NCI-H1417 treated with DMSO at 0.1 percent for 48 hours (cell line): ENCODE data around the gene CRIM1.

ENCODE experiments used
- DNase-seq: peaks from one replicate; lab custom pipeline; 2025; lab: John Stamatoyannopoulos, UW

Gene CRIM1

GRCh38 chr2:36455788-36456187 lies 100.2 kb downstream of the CRIM1 start:
- no peak for DNase-seq

DNA sequence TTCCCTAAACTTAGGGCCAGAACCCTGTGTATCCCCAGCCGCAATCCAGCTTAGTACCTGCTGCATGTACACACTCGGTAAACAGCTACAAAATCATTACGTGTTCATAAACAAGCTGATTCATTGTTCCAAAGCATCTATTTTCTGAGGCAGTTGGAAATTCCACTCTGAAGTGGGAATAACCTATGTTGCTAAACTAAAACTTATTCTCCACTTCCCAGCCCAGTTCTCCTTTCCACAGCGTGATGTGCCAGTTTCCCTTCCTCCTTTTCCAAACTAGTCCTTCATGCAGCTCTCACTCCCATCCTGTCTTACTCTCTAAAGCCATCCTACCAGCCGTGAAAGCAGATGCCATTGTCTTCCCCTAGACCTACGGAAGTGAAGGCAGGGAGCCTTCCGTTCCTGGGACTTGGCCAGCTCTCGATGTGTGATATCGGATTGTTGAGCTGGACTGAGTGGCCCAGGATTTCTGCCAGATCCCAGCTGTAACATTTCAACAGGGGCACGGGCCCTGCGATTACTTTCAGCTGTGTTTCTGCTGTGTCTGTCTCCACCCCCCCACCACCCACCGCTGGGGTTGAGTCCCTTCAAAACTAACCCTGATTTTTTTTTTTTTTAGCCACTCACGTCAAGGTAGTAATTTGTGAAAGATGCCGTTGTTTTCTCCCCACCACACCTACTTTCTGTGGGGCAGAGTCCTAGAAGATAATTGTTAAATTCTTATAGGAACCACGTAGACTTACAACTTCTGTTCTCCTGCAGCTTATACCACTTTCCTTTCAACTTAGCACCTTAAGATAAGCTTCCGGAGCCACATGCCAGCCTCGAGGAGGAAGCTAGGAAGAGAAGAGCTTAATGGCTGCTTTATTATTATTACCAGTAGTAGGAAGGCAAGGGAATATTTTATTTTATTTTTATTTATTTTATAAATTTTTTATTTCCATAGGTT lies 100.9 kb downstream of the CRIM1 start:
- no peak for DNase-seq

- DNase-seq, result no peak
These were observed 102.5 kb downstream of the CRIM1 start for GRCh38 chr2:36458106-36458505.

DNA sequence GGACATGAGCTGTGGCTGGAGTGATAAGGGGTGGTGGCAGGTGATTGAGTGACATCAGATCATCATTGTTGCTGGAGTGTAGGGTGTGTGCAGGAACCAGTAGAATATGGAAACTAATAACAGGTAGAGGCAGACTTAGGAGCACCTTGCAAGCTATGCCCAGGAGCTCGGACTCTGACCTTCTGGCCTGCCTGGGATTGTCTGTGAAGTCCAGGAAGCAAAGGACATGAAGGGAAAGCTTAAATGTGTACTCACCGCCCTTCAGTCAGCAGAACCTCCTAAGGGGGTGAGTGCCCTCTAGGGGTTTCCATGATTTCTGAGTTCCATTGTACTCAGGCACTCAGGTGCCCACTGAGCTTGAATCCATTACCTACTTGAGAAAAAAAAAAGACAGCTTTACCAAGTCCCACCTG lies 104.2 kb downstream of the CRIM1 start:
- peak; percentile 17 for DNase-seq

- no peak for DNase-seq
These were observed 105.6 kb downstream of the CRIM1 start for GRCh38 chr2:36461039-36461681.

DNA sequence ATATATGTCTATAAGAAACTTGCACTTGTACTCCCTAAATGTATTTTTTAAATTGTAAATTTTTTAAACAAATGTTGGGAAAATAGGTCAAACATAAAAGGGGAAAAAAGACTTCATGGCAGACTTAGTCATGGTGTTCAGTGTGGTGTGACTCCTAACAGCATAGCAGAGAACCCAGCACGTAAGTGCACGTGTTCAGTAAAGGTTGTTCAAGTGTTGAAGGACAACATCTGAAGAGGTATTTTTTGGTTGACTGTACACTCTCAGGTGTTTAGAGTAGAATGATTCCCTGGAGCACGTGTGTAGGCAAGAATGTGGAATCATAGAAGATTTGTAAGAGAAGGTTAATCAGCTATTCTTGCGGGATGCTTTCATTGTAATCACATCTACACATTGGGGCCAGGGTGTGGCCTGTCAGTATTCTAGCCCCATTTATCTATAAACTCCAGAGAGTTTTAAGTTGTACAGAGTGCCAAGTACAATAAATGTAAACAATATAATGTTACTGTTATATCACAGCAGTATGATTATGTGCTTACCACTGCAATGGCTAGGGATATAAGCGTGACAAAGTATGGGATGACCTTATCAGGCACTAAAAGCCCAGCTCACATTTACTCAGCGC lies 106.8 kb downstream of the CRIM1 start:
- no peak for DNase-seq

- DNase-seq, result no peak
These were observed 107.8 kb downstream of the CRIM1 start for GRCh38 chr2:36463365-36463764.

- no peak for DNase-seq
These were observed 108.6 kb downstream of the CRIM1 start for GRCh38 chr2:36464006-36464721.

DNA sequence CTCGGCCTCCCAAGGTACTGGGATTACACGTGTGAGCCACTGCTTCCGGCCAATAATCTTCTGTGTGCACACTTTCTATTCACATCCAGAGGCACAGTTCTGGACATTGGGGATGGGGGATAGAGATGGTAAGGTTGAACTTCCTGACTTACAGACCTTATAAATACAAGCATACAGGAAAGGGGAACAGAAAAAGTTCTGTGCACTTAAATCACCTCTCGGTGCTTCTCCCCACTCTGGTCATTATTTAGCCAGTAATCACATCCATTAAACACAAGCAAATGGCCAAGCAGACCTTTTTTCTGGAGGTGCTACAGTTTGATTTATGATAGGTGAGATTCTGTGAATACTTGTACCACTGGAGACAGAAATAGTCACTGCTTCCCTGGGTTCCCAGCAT lies 110.6 kb downstream of the CRIM1 start:
- no peak for DNase-seq

GRCh38 chr2:36468463-36469105 lies 113.0 kb downstream of the CRIM1 start:
- no peak for DNase-seq

DNA sequence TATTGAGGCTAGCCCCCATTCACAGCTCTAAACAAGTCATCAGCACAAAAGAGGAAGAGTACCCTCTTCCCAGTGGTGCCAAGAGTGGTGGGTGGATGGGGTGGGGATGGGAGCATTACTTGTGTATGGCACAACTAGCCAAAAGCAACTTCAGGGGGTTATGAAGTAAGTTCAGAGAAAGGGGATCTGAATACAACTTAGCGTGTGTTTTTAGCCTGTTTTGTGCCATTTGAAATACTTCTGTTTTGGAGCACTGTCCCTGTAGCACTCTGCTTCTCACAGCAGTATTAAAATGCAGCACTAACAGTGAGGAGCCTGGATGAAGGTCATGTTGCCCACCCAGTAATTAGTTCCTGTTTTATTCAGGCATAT lies 113.5 kb downstream of the CRIM1 start:
- no peak for DNase-seq

- no peak for DNase-seq
These were observed 114.1 kb downstream of the CRIM1 start for GRCh38 chr2:36469710-36470109.

GRCh38 chr2:36473230-36473629 lies 117.7 kb downstream of the CRIM1 start:
- no peak for DNase-seq

DNA sequence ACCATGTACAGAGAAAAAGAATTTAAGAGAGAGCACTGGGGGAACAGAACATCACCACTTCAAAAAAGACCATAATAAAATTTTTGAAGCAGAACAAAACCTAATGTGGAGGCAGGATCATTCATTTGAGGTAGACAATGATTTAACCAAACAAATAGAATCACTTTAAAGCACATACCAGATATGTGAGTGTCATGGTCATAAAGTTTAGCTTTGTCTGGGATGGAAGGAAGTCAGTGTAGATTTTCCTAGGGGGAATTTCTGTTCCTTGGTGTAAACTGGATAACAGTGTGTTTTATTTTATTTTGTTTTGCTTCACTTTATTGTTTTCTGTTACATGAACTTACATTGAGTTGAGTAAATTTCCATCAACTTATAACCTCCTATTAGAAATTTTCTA lies 120.8 kb downstream of the CRIM1 start:
- DNase-seq, result no peak

DNA sequence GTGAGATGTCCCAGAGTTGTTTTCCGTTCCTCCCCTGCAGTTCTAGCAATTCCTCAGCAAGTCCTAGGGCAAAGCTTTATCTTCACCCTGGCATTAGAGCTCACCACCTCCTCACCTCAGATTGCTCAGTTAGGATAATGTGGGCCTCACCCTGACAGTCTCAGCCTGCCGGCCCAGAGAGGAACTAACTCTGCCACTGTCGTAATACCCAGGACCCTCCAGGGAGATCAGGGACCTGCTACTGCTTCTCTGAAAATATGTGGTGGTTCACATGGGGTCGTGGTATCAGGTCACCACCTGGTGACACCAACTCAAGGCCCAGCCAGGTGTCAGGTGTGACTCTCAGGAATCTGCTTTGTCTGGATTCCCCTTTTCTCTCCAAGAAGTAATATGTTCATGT lies 121.7 kb downstream of the CRIM1 start:
- no peak for DNase-seq

DNA sequence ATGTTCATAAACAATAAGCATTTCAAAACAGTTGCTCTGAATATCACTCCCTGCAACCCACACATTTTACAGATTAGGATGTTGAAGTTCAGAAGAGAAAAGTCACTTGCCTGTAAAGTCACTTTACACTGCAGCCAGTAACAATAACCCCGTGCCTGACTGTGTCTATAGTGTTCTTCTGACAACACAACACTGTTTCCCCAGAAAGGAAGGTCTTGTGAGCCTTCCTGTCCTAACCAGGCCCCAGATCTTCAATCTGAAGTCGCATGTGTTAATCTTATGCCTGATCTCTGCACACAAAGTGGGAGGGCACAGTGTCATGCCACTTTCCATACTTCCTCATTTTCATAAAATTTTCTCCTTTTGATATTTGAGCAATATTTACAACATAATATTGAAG lies 122.2 kb downstream of the CRIM1 start:
- no peak for DNase-seq

DNA sequence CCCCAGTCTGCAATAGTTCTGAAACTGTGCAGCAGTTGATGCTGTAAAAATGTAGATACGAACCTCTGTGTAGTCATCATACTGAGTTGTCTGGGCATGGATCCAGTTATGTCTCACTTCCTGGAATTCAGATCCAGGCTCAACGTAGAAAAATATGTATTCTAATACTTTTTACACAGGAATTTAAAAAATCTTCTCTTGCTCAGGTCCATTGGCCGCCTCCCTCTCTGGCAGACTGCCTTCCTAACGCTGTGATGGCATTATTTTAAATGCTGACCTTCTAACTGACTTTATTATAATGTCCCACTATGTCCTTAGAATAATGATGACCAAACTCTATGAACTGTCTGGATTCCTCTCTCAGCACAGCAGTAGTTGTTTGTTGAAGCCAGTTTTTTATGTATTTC lies 122.8 kb downstream of the CRIM1 start:
- no peak for DNase-seq

DNA sequence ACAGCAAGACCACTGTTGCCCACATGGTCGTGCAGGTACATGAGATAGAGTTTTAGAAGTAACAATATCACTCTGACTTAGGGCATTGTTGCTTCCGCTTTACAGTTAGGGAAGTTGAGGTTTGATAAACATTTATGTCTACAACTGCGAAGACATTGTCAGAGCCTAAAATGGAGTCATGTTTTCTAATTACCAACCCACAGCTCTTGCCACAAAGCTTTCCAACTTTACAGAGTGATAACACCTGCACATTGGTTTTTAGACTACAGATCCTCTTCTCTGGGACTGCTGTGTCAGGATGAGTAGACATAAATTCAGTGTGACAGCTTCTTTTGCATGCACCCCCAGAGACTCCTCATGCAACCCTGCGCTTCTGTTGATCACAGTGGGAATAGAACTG lies 123.4 kb downstream of the CRIM1 start:
- no peak for DNase-seq

DNA sequence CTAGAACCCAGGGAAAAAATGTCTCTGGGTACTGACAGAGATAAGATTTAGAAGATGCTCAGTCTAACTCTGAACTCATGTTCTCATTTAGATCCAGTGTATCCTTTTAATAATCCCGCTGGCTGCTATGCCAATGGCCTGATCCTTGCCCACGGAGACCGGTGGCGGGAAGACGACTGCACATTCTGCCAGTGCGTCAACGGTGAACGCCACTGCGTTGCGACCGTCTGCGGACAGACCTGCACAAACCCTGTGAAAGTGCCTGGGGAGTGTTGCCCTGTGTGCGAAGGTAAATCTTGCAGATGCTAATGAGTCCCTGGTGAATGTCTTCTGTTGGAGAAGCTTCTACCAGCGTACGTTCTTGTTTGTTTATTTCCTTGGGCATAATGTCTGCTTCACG lies 123.8 kb downstream of the CRIM1 start:
- DNase-seq, result no peak

- DNase-seq, result no peak
These were observed 124.5 kb downstream of the CRIM1 start for GRCh38 chr2:36480028-36480427.

DNA sequence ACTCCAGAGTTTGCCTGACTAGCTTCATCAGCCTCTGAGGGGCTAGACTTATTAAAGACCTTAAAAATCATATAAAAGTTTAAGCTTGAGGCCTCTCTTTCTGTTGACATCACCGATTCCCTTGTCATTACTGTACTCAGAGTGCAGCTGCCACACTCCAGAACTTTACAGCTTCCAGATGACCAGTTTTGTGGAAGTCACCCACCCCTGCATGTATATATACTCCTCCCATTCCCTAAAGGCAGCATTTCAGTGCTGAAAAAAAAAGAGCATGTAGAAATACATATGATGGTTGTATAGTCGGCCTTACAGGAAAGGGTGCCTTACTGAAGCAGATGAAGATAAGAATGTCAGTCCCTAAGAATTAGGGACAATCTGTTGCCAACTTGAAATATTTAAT lies 125.1 kb downstream of the CRIM1 start:
- DNase-seq, result no peak

DNA sequence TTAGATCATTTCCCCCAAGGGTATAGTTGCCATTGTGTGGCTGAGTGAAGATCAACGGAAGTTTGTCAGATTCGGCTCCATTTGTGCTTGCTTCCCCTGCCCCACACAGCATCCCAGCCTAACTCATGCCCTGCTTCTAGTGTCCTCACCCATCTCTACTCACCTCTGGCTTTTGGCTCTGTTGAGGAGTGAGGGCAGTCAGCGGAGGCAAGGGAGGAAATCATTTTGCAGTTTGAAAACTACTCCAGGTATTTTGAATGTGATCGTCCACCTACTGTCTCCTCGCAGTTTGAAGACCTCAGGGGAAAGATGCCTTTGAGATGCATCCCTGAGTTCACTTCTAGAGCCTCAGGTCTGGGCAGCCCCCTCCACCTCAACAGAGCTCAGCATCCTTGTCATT lies 126.1 kb downstream of the CRIM1 start:
- DNase-seq, result no peak
